Glutamatergic neuron (in vitro differentiated cells): ENCODE results near the gene FMNL1. TPM values are rescaled to one million over a fixed set of nuclear protein-coding genes. Genes with fewer than 3 reads are reported as not detected.
"Not testable (repeated sequence)": the region's sequence is repeated elsewhere in the genome, so short reads cannot be mapped to it uniquely, and the experiment has no call there.

Experiments
- DNase-seq: peaks from one replicate; pipeline ENCODE4 v3.0.0; 2022
- H3K27ac Mint-ChIP-seq: one replicate; pipeline ENCODE4 v1.8.0; 2020; ENCODE audit warnings: mild to moderate bottlenecking, mixed read lengths, inconsistent platforms; ENCODE audit not compliant: unreplicated experiment
- H3K27me3 Mint-ChIP-seq: one replicate; pipeline ENCODE4 v1.8.0; 2020; ENCODE audit warnings: mild to moderate bottlenecking, moderate library complexity, mixed read lengths, inconsistent platforms; ENCODE audit not compliant: unreplicated experiment
- H3K36me3 Mint-ChIP-seq: one replicate; pipeline ENCODE4 v1.8.0; 2020; ENCODE audit warnings: mild to moderate bottlenecking, mixed read lengths, inconsistent platforms; ENCODE audit not compliant: unreplicated experiment
- H3K4me1 Mint-ChIP-seq: one replicate; pipeline ENCODE4 v1.8.0; 2020; ENCODE audit warnings: mild to moderate bottlenecking, low read depth, mixed read lengths, inconsistent platforms; ENCODE audit not compliant: unreplicated experiment
- H3K4me3 Mint-ChIP-seq: one replicate; pipeline ENCODE4 v1.8.0; 2020; ENCODE audit warnings: mild to moderate bottlenecking, mixed read lengths, inconsistent platforms; ENCODE audit not compliant: unreplicated experiment
- H3K9me3 Mint-ChIP-seq: one replicate; pipeline ENCODE4 v1.8.0; 2020; ENCODE audit warnings: mild to moderate bottlenecking, moderate library complexity, mixed read lengths, inconsistent platforms; ENCODE audit not compliant: unreplicated experiment
- total RNA-seq: library from RNA; stranded (reverse); fragmentation: NEBNext Ultra II Directional; extraction: Animal tissue kit (Norgen Biotek cat#: 25700); gene quantifications from one replicate; pipeline ENCODE4 v1.2.1, GENCODE V29; 2021; ENCODE audit not compliant: unreplicated experiment
- TF ChIP-seq, protein P1 (sequence below): fragments of 200-600 bp; sonication (generic); IDR thresholded peaks from one replicate; pipeline ENCODE4 v1.5.0; 2021; ENCODE audit not compliant: partially characterized antibody, unreplicated experiment

The FMNL1 gene
- total RNA-seq, 1 donor from 2014 or later: 24.2 TPM

- peak; percentile 80 for DNase-seq
- peak overlapping the region; percentile 87 for H3K4me3 Mint-ChIP-seq
- H3K27me3 Mint-ChIP-seq: peaks cover 10% of the 10 kb centered on the region
- no peaks in the 10 kb centered on the region for H3K4me1 Mint-ChIP-seq
- TF ChIP-seq, protein P1, sequence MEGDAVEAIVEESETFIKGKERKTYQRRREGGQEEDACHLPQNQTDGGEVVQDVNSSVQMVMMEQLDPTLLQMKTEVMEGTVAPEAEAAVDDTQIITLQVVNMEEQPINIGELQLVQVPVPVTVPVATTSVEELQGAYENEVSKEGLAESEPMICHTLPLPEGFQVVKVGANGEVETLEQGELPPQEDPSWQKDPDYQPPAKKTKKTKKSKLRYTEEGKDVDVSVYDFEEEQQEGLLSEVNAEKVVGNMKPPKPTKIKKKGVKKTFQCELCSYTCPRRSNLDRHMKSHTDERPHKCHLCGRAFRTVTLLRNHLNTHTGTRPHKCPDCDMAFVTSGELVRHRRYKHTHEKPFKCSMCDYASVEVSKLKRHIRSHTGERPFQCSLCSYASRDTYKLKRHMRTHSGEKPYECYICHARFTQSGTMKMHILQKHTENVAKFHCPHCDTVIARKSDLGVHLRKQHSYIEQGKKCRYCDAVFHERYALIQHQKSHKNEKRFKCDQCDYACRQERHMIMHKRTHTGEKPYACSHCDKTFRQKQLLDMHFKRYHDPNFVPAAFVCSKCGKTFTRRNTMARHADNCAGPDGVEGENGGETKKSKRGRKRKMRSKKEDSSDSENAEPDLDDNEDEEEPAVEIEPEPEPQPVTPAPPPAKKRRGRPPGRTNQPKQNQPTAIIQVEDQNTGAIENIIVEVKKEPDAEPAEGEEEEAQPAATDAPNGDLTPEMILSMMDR: peak; percentile 61
- H3K9me3 Mint-ChIP-seq: peaks cover 4% of the 10 kb centered on the region
- peak overlapping the region; percentile 39 for H3K27ac Mint-ChIP-seq
- H3K36me3 Mint-ChIP-seq: no peaks in the 10 kb centered on the region
Observed at GRCh38 chr17:45246861-45247428, 25.3 kb downstream of the FMNL1 start.

GRCh38 chr17:45247429-45248131 lies 25.9 kb downstream of the FMNL1 start:
- Mint-ChIP-seq H3K4me1 (no peaks in the 10 kb centered on the region), H3K36me3 (no peaks in the 10 kb centered on the region), H3K27ac (peak overlapping the region; percentile 84), H3K27me3 (peaks cover 10% of the 10 kb centered on the region), H3K4me3 (peak overlapping the region; percentile 87), H3K9me3 (peaks cover 4% of the 10 kb centered on the region)
- TF ChIP-seq, protein P1: no peak
- peak; percentile 90 for DNase-seq

- H3K36me3 Mint-ChIP-seq: no peaks in the 10 kb centered on the region
- H3K27ac Mint-ChIP-seq: no peak overlapping the region
- no peaks in the 10 kb centered on the region for H3K4me1 Mint-ChIP-seq
- peaks cover 9% of the 10 kb centered on the region for H3K27me3 Mint-ChIP-seq
- no peak for DNase-seq
- H3K9me3 Mint-ChIP-seq: peaks cover 3% of the 10 kb centered on the region
- peak overlapping the region; percentile 42 for H3K4me3 Mint-ChIP-seq
- TF ChIP-seq, protein P1: no peak
Observed at GRCh38 chr17:45248132-45248957, 26.7 kb downstream of the FMNL1 start.

GRCh38 chr17:45251931-45252330 lies 30.2 kb downstream of the FMNL1 start:
- no peak overlapping the region for H3K27ac Mint-ChIP-seq
- TF ChIP-seq, protein P1: no peak
- H3K9me3 Mint-ChIP-seq: peaks cover 2% of the 10 kb centered on the region
- H3K27me3 Mint-ChIP-seq: peaks cover 6% of the 10 kb centered on the region
- no peaks in the 10 kb centered on the region for H3K36me3 Mint-ChIP-seq
- no peaks in the 10 kb centered on the region for H3K4me1 Mint-ChIP-seq
- DNase-seq: no peak
- no peak overlapping the region for H3K4me3 Mint-ChIP-seq

GRCh38 chr17:45253237-45253636 lies 31.6 kb downstream of the FMNL1 start:
- not testable (repeated sequence) for H3K27ac Mint-ChIP-seq, H3K9me3 Mint-ChIP-seq, H3K36me3 Mint-ChIP-seq, H3K4me1 Mint-ChIP-seq, H3K27me3 Mint-ChIP-seq, H3K4me3 Mint-ChIP-seq, DNase-seq
